H9 (cell line): Measurements from ENCODE around the gene SPRED1. TPM values are rescaled to one million over a fixed set of nuclear protein-coding genes. Genes with fewer than 3 reads are reported as not detected.

ENCODE experiments used
- DNase-seq: peaks from one replicate; pipeline ENCODE4 v3.0.0-alpha.2; 2017
- H2AFZ ChIP-seq: one replicate; pipeline ENCODE4 v1.6.1; 2013; ENCODE audit warnings: mild to moderate bottlenecking, low read length, control low read depth, moderate library complexity
- H2AK5ac ChIP-seq: 2 replicates; pipeline ENCODE4 v1.6.1; 2013; ENCODE audit warnings: low read length, control low read depth, mixed read lengths; ENCODE audit not compliant: insufficient read length
- H2BK120ac ChIP-seq: one replicate; pipeline ENCODE4 v1.6.1; 2013; ENCODE audit warnings: low read depth, mild to moderate bottlenecking, low read length, control low read depth, inconsistent platforms; ENCODE audit not compliant: poor library complexity, severe bottlenecking
- H2BK12ac ChIP-seq: 2 replicates; pipeline ENCODE4 v1.6.1; 2013; ENCODE audit warnings: low read length, control low read depth, mixed read lengths, low read depth; ENCODE audit not compliant: insufficient read length
- H2BK15ac ChIP-seq: 2 replicates; pipeline ENCODE4 v1.6.1; 2013; ENCODE audit warnings: low read depth, low read length, control low read depth
- H2BK20ac ChIP-seq: one replicate; pipeline ENCODE4 v1.6.1; 2013; ENCODE audit warnings: low read depth, mild to moderate bottlenecking, low read length, control low read depth, inconsistent platforms; ENCODE audit not compliant: poor library complexity, severe bottlenecking
- H2BK5ac ChIP-seq: 2 replicates; pipeline ENCODE4 v1.6.1; 2013; ENCODE audit warnings: low read length, control low read depth, mixed read lengths; ENCODE audit not compliant: insufficient read length
- H3K14ac ChIP-seq: 2 replicates; pipeline ENCODE4 v1.6.1; 2013; ENCODE audit warnings: low read length, control low read depth; ENCODE audit not compliant: insufficient read depth
- H3K18ac ChIP-seq: 2 replicates; pipeline ENCODE4 v1.6.1; 2013; ENCODE audit warnings: low read depth, mild to moderate bottlenecking, mixed read lengths, low read length, control low read depth; ENCODE audit not compliant: insufficient read length
- H3K23ac ChIP-seq: 2 replicates; pipeline ENCODE4 v1.6.1; 2013; ENCODE audit warnings: low read length, control low read depth, mixed read lengths, low read depth; ENCODE audit not compliant: insufficient read length
- H3K23me2 ChIP-seq: 2 replicates; pipeline ENCODE4 v1.6.1; 2013; ENCODE audit warnings: low read depth, mild to moderate bottlenecking, mixed read lengths, low read length, control low read depth; ENCODE audit not compliant: insufficient read length, poor library complexity, severe bottlenecking
- H3K27ac ChIP-seq: 2 replicates; pipeline ENCODE4 v1.5.1; 2013; ENCODE audit warnings: low read length, control low read depth, mixed read lengths, low read depth; ENCODE audit not compliant: insufficient read length
- H3K27me3 ChIP-seq: 2 replicates; pipeline ENCODE4 v1.6.1; 2013; ENCODE audit warnings: low read length, control low read depth, inconsistent platforms; ENCODE audit not compliant: insufficient read depth
- H3K4ac ChIP-seq: 2 replicates; pipeline ENCODE4 v1.6.1; 2013; ENCODE audit warnings: low read depth, mild to moderate bottlenecking, control low read depth, inconsistent platforms, low read length, moderate library complexity
- H3K4me1 ChIP-seq: 2 replicates; pipeline ENCODE4 v1.6.1; 2013; ENCODE audit warnings: low read length, control low read depth, inconsistent platforms; ENCODE audit not compliant: insufficient read depth
- H3K4me2 ChIP-seq: 2 replicates; pipeline ENCODE4 v1.6.1; 2013; ENCODE audit warnings: low read length, control low read depth, mixed read lengths; ENCODE audit not compliant: insufficient read length, insufficient read depth
- H3K56ac ChIP-seq: 2 replicates; pipeline ENCODE4 v1.6.1; 2013; ENCODE audit warnings: low read depth, mild to moderate bottlenecking, mixed read lengths, low read length, control low read depth; ENCODE audit not compliant: insufficient read length
- H3K79me1 ChIP-seq: 2 replicates; pipeline ENCODE4 v1.6.1; 2013; ENCODE audit warnings: low read depth, mild to moderate bottlenecking, moderate library complexity, low read length, control low read depth, inconsistent platforms; ENCODE audit not compliant: insufficient read depth, poor library complexity, severe bottlenecking
- H3K79me2 ChIP-seq: 2 replicates; pipeline ENCODE4 v1.6.1; 2013; ENCODE audit warnings: low read length, control low read depth, inconsistent platforms; ENCODE audit not compliant: insufficient read depth
- H3K9ac ChIP-seq: 2 replicates; pipeline ENCODE4 v1.6.1; 2013; ENCODE audit warnings: low read length, control low read depth, mixed read lengths; ENCODE audit not compliant: insufficient read length; ENCODE audit errors: extremely low read depth
- H3K9me3 ChIP-seq: one replicate; pipeline ENCODE4 v1.6.1; 2013; ENCODE audit warnings: low read depth, low read length, inconsistent platforms; ENCODE audit not compliant: control insufficient read depth
- H3T11ph ChIP-seq: one replicate; pipeline ENCODE4 v1.6.1; 2013; ENCODE audit warnings: mild to moderate bottlenecking, low read length, control low read depth, inconsistent platforms
- H4K20me1 ChIP-seq: one replicate; pipeline ENCODE4 v1.6.1; 2013; ENCODE audit not compliant: control insufficient read depth, insufficient read length, insufficient read depth
- H4K5ac ChIP-seq: 2 replicates; pipeline ENCODE4 v1.6.1; 2013; ENCODE audit warnings: low read depth, mild to moderate bottlenecking, mixed read lengths, low read length, control low read depth; ENCODE audit not compliant: insufficient read length
- H4K8ac ChIP-seq: replicated peaks from 2 replicates; pipeline ENCODE4 v1.6.1; 2013; ENCODE audit warnings: low read length, control low read depth, mixed read lengths, low read depth; ENCODE audit not compliant: insufficient read length
- H4K91ac ChIP-seq: 2 replicates; pipeline ENCODE4 v1.6.1; 2013; ENCODE audit warnings: low read depth, mild to moderate bottlenecking, moderate library complexity, mixed read lengths, low read length, control low read depth; ENCODE audit not compliant: insufficient read length
- H3K27ac Mint-ChIP-seq, 3 experiments: 2 replicates in 2 of 3; 3 replicates in 1 of 3; pipeline ENCODE4 v1.8.0; 2020 to 2021; ENCODE audit warnings: mixed read lengths in 3 of 3, mild to moderate bottlenecking in 1 of 3, moderate library complexity in 1 of 3
- H3K27me3 Mint-ChIP-seq: 2 replicates; pipeline ENCODE4 v1.8.0; 2021; ENCODE audit warnings: low read depth, mild to moderate bottlenecking, moderate library complexity, mixed read lengths
- H3K36me3 Mint-ChIP-seq, 3 experiments: 2 replicates in 2 of 3; 3 replicates in 1 of 3; pipeline ENCODE4 v1.8.0; 2020 to 2021; ENCODE audit warnings: low read depth in 3 of 3, mixed read lengths in 3 of 3; ENCODE audit not compliant: insufficient read depth in 1 of 3
- H3K4me1 Mint-ChIP-seq, 2 experiments: 2 replicates each; pipeline ENCODE4 v1.8.0; 2020; ENCODE audit warnings: mixed read lengths in 2 of 2
- H3K4me3 Mint-ChIP-seq, 2 experiments: 2 replicates in 1 of 2; 3 replicates in 1 of 2; pipeline ENCODE4 v1.8.0; 2020 to 2021; ENCODE audit warnings: mild to moderate bottlenecking in 2 of 2, mixed read lengths in 2 of 2, moderate library complexity in 1 of 2
- H3K9me3 Mint-ChIP-seq, 2 experiments: 2 replicates in 1 of 2; 3 replicates in 1 of 2; pipeline ENCODE4 v1.8.0; 2020; ENCODE audit warnings: mild to moderate bottlenecking in 2 of 2, mixed read lengths in 2 of 2, moderate library complexity in 1 of 2
- WGBS: extraction: QIAGEN DNeasy Blood & Tissue Kit; methylation state at CpG from one replicate; pipeline ENCODE4 v1.1.7; 2013; ENCODE audit warnings: missing lambda C conversion rate, low lambda C conversion rate, mixed read lengths; ENCODE audit not compliant: insufficient read length; ENCODE audit errors: extremely low coverage; 5-methylcytosine and 5-hydroxymethylcytosine counted together
- total RNA-seq: library from RNA; stranded (reverse); gene quantifications from 2 replicates; pipeline ENCODE4 v1.2.1, GENCODE V29; 2021
- TF ChIP-seq, protein P1 (sequence below): fragments of 200-600 bp; sonication (generic); conservative IDR thresholded peaks from 3 replicates; pipeline ENCODE4 v1.8.0; 2021; ENCODE audit warnings: antibody characterized with exemption, mild to moderate bottlenecking

Gene SPRED1
- total RNA-seq, 1 experiment from 2014 or later, result 41.0 TPM

DNA sequence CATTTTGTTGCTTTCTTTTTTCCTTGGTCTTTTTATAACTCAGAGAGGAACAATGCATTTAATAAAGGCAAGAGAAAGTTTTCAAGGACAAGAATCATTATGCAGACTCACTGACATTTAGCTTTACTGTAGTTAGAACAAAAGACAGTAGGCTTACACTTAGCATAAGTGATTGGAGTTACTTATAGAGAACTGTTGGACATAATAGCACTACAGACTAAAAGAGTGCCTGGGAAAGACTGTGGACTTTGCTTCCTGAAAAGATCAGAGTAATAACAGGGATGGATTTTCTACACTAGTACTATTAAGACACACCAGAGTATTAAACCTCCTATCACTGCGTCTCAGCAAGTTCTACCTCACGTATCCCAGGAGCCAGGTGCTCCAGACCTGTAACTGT is 39.3 kb upstream of the SPRED1 start:
- H4K5ac ChIP-seq, result no peak overlapping the region
- WGBS, result no CpG with 5 or more reads among the region's 2 CpGs
- H3K9ac ChIP-seq, result no peak overlapping the region
- no peaks in the 10 kb centered on the region for H3K27me3 ChIP-seq
- no peak overlapping the region for H2BK120ac ChIP-seq
- H3K36me3 Mint-ChIP-seq, result no peaks in the 10 kb centered on the region
- no peaks in the 10 kb centered on the region for H3K9me3 ChIP-seq
- H2BK5ac ChIP-seq, result no peak overlapping the region
- no peak overlapping the region for H3K18ac ChIP-seq
- no peak overlapping the region for H3K27ac ChIP-seq
- DNase-seq, result no peak
- no peak overlapping the region for H3K14ac ChIP-seq
- no peak overlapping the region for H3K4me3 Mint-ChIP-seq
- H3K4me1 Mint-ChIP-seq, result peaks cover 16 to 20% of the 10 kb centered on the region in 2 experiments
- no peak overlapping the region for H3K56ac ChIP-seq
- H2AFZ ChIP-seq, result no peak overlapping the region
- no peak overlapping the region for H2BK20ac ChIP-seq
- no peak overlapping the region for H3K4ac ChIP-seq
- H3K4me2 ChIP-seq, result no peak overlapping the region
- no peaks in the 10 kb centered on the region for H3K23me2 ChIP-seq
- H3K79me1 ChIP-seq, result no peaks in the 10 kb centered on the region
- no peak overlapping the region for H3K23ac ChIP-seq
- no peaks in the 10 kb centered on the region for H3K4me1 ChIP-seq
- no peaks in the 10 kb centered on the region for H3K79me2 ChIP-seq
- no peaks in the 10 kb centered on the region for H4K20me1 ChIP-seq
- H4K8ac ChIP-seq, result no peak overlapping the region
- H3K27me3 Mint-ChIP-seq, result no peaks in the 10 kb centered on the region; the same call in 1 of the 2 replicates
- no peak overlapping the region for H4K91ac ChIP-seq
- no peak overlapping the region for H2AK5ac ChIP-seq
- TF ChIP-seq, protein P1, sequence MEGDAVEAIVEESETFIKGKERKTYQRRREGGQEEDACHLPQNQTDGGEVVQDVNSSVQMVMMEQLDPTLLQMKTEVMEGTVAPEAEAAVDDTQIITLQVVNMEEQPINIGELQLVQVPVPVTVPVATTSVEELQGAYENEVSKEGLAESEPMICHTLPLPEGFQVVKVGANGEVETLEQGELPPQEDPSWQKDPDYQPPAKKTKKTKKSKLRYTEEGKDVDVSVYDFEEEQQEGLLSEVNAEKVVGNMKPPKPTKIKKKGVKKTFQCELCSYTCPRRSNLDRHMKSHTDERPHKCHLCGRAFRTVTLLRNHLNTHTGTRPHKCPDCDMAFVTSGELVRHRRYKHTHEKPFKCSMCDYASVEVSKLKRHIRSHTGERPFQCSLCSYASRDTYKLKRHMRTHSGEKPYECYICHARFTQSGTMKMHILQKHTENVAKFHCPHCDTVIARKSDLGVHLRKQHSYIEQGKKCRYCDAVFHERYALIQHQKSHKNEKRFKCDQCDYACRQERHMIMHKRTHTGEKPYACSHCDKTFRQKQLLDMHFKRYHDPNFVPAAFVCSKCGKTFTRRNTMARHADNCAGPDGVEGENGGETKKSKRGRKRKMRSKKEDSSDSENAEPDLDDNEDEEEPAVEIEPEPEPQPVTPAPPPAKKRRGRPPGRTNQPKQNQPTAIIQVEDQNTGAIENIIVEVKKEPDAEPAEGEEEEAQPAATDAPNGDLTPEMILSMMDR, result no peak
- H3K9me3 Mint-ChIP-seq, result no peaks in the 10 kb centered on the region
- no peak overlapping the region for H2BK12ac ChIP-seq
- H2BK15ac ChIP-seq, result no peak overlapping the region
- H3K27ac Mint-ChIP-seq, result no peak overlapping the region
- H3T11ph ChIP-seq, result no peak overlapping the region
